Nephron (organoid): ENCODE measurements around the gene CRYBB1.

ENCODE experiments used
- H3K27ac Mint-ChIP-seq, 3 experiments: 2 replicates each; pipeline ENCODE4 v1.8.0; 2020; ENCODE audit warnings: mixed read lengths in 3 of 3, mild to moderate bottlenecking in 2 of 3, moderate library complexity in 1 of 3
- H3K27me3 Mint-ChIP-seq: 2 replicates; pipeline ENCODE4 v1.8.0; 2021; ENCODE audit warnings: low read depth, mild to moderate bottlenecking, moderate library complexity, mixed read lengths
- H3K36me3 Mint-ChIP-seq: 2 replicates; pipeline ENCODE4 v1.8.0; 2020; ENCODE audit warnings: low read depth, mixed read lengths
- H3K4me1 Mint-ChIP-seq: 2 replicates; pipeline ENCODE4 v1.8.0; 2020; ENCODE audit warnings: mixed read lengths
- H3K4me3 Mint-ChIP-seq, 3 experiments: 2 replicates each; pipeline ENCODE4 v1.8.0; 2020; ENCODE audit warnings: mild to moderate bottlenecking in 3 of 3, mixed read lengths in 3 of 3, moderate library complexity in 2 of 3
- H3K9me3 Mint-ChIP-seq: 2 replicates; pipeline ENCODE4 v1.8.0; 2020; ENCODE audit warnings: mixed read lengths
- CTCF ChIP-seq, 3 experiments: fragments of 200-600 bp; sonication (generic); IDR thresholded peaks; one replicate each; pipeline ENCODE4 v1.5.0; 2021; ENCODE audit warnings: antibody characterized with exemption in 3 of 3; ENCODE audit not compliant: unreplicated experiment in 3 of 3

The CRYBB1 gene

GRCh38 chr22:26651815-26652214, 34.0 kb upstream of the CRYBB1 start:
- H3K4me1 Mint-ChIP-seq = peaks cover 20% of the 10 kb centered on the region
- H3K9me3 Mint-ChIP-seq = no peaks in the 10 kb centered on the region
- no peak for TF ChIP-seq CTCF (IDR thresholded peaks at IDR 0.05; ENCODE audit: unreplicated experiment in 3 of 3)
- H3K4me3 Mint-ChIP-seq = no peak overlapping the region
- H3K27ac Mint-ChIP-seq = no peak overlapping the region
- no peaks in the 10 kb centered on the region for H3K36me3 Mint-ChIP-seq
- H3K27me3 Mint-ChIP-seq = peaks cover 70% of the 10 kb centered on the region

- Mint-ChIP-seq H3K27ac (no peak overlapping the region), H3K4me3 (no peak overlapping the region), H3K4me1 (peaks cover 30% of the 10 kb centered on the region), H3K27me3 (peaks cover 66% of the 10 kb centered on the region), H3K9me3 (no peaks in the 10 kb centered on the region), H3K36me3 (no peaks in the 10 kb centered on the region)
- TF ChIP-seq CTCF (IDR thresholded peaks at IDR 0.05; ENCODE audit: unreplicated experiment in 3 of 3) = no peak
Measured at GRCh38 chr22:26650722-26651421, 33.0 kb upstream of the CRYBB1 start.

- no peaks in the 10 kb centered on the region for H3K9me3 Mint-ChIP-seq
- no peaks in the 10 kb centered on the region for H3K36me3 Mint-ChIP-seq
- peaks cover 54% of the 10 kb centered on the region for H3K27me3 Mint-ChIP-seq
- H3K27ac Mint-ChIP-seq = peak overlapping the region; percentile 6 to 55 (median 32)
- peaks cover 37% of the 10 kb centered on the region for H3K4me1 Mint-ChIP-seq
- H3K4me3 Mint-ChIP-seq = no peak overlapping the region
- TF ChIP-seq CTCF (IDR thresholded peaks at IDR 0.05; ENCODE audit: unreplicated experiment in 3 of 3) = no peak
Measured at GRCh38 chr22:26648528-26649388, 30.9 kb upstream of the CRYBB1 start.

- no peak for TF ChIP-seq CTCF (IDR thresholded peaks at IDR 0.05; ENCODE audit: unreplicated experiment in 3 of 3)
- H3K4me1 Mint-ChIP-seq = peaks cover 37% of the 10 kb centered on the region
- H3K36me3 Mint-ChIP-seq = no peaks in the 10 kb centered on the region
- peak overlapping the region in 1 of 3 experiments; percentile 28 for H3K27ac Mint-ChIP-seq
- peaks cover 47% of the 10 kb centered on the region for H3K27me3 Mint-ChIP-seq
- no peaks in the 10 kb centered on the region for H3K9me3 Mint-ChIP-seq
- no peak overlapping the region for H3K4me3 Mint-ChIP-seq
Measured at GRCh38 chr22:26648011-26648497, 30.2 kb upstream of the CRYBB1 start.

GRCh38 chr22:26646158-26646557, 28.3 kb upstream of the CRYBB1 start:
- Mint-ChIP-seq H3K4me3 (no peak overlapping the region), H3K36me3 (no peaks in the 10 kb centered on the region), H3K27ac (peak overlapping the region in 2 of 3 experiments; percentile 7 to 72), H3K9me3 (no peaks in the 10 kb centered on the region), H3K27me3 (peaks cover 36% of the 10 kb centered on the region), H3K4me1 (peaks cover 42% of the 10 kb centered on the region)
- TF ChIP-seq CTCF (IDR thresholded peaks at IDR 0.05; ENCODE audit: unreplicated experiment in 3 of 3) = no peak
